Activated B cell treated with CpG ODN at 0.5 μM for 24 hours (primary cell): Measurements from ENCODE around the gene ZNF346. TPM values are rescaled to one million over a fixed set of nuclear protein-coding genes. Genes with fewer than 3 reads are reported as not detected.
A peak's percentile ranks its signal among the peaks of the same experiment; 100 is the strongest.

Experiments used
- ATAC-seq: fragments of 200-7000 bp; cut with Tn5 transposase; one replicate; pipeline ENCODE4 v1.10.0; 2021; ENCODE audit warnings: low read depth, mild to moderate bottlenecking, moderate library complexity
- CTCF ChIA-PET: fragments of 350-600 bp; sonication (Branson Sonifier 250); formaldehyde crosslinking; loops from one replicate; lab custom pipeline; 2021; ENCODE audit warnings: antibody characterized with exemption; lab: Charles Lee
- POLR2A ChIA-PET: fragments of 350-600 bp; sonication (Branson Sonifier 250); formaldehyde crosslinking; loops from one replicate; lab custom pipeline; 2021; ENCODE audit warnings: antibody characterized with exemption; lab: Charles Lee
- DNase-seq: peaks from one replicate; pipeline ENCODE4 v3.0.0; 2022
- H3K27ac Mint-ChIP-seq: one replicate; pipeline ENCODE4 v1.8.0; 2020; ENCODE audit warnings: mixed read lengths
- H3K27me3 Mint-ChIP-seq: one replicate; pipeline ENCODE4 v1.8.0; 2021; ENCODE audit warnings: mixed read lengths
- H3K36me3 Mint-ChIP-seq: one replicate; pipeline ENCODE4 v1.8.0; 2021; ENCODE audit warnings: low read depth, mixed read lengths
- H3K4me1 Mint-ChIP-seq: one replicate; pipeline ENCODE4 v1.8.0; 2021; ENCODE audit warnings: mixed read lengths
- H3K4me3 Mint-ChIP-seq: one replicate; pipeline ENCODE4 v1.8.0; 2020; ENCODE audit warnings: mild to moderate bottlenecking, mixed read lengths
- H3K9me3 Mint-ChIP-seq: one replicate; pipeline ENCODE4 v1.8.0; 2020; ENCODE audit warnings: mixed read lengths
- CTCF ChIP-seq: fragments of 200-600 bp; IDR thresholded peaks from one replicate; pipeline ENCODE4 v1.8.0; 2022; ENCODE audit warnings: antibody characterized with exemption, mild to moderate bottlenecking
- intact Hi-C: fragments of 100-400 bp; cut with micrococcal nuclease; formaldehyde crosslinking; loops from one replicate; pipeline ENCODE4 v1.15.1; 2024
- total RNA-seq: library from RNA; stranded (reverse); gene quantifications from 2 replicates; pipeline ENCODE4 v1.2.3, GENCODE V29; 2022

Gene ZNF346
- total RNA-seq, 1 donor from 2014 or later = 31.4 TPM

GRCh38 chr5:177023303-177023664 is 788 bp downstream of the ZNF346 start:
- DNase-seq (peak; percentile 16), ATAC-seq (no peak)
- Mint-ChIP-seq H3K27ac (peak overlapping the region; percentile 89), H3K9me3 (no peaks in the 10 kb centered on the region), H3K4me3 (peak overlapping the region; percentile 95), H3K27me3 (no peaks in the 10 kb centered on the region), H3K4me1 (peaks cover 36% of the 10 kb centered on the region), H3K36me3 (peaks cover 30% of the 10 kb centered on the region)
- CTCF ChIA-PET = interaction anchor here (0.8 kb wide), 1 partner anchor 362 kb away, joined by 3 read pairs; no protein-coding TSS in a partner anchor
- intact Hi-C loops = no loop called here
- TF ChIP-seq CTCF = no peak
- POLR2A ChIA-PET = interaction anchor here (0.8 to 2.0 kb wide), 4 partner anchors 10 to 111 kb away, joined by 3 to 17 read pairs (median 4); partner anchors contain the start of genes NSD1 and UIMC1

GRCh38 chr5:177024559-177024958 is 2.1 kb downstream of the ZNF346 start:
- ATAC-seq (no peak), DNase-seq (no peak)
- Mint-ChIP-seq H3K4me3 (no peak overlapping the region), H3K9me3 (no peaks in the 10 kb centered on the region), H3K27me3 (no peaks in the 10 kb centered on the region), H3K4me1 (peaks cover 38% of the 10 kb centered on the region), H3K36me3 (peaks cover 36% of the 10 kb centered on the region), H3K27ac (peak overlapping the region; percentile 47)
- no peak for TF ChIP-seq CTCF
- CTCF ChIA-PET = no interaction called here
- intact Hi-C loops = no loop called here
- POLR2A ChIA-PET = no interaction called here

GRCh38 chr5:177025101-177025601 is 2.7 kb downstream of the ZNF346 start:
- Mint-ChIP-seq H3K36me3 (peaks cover 42% of the 10 kb centered on the region), H3K27ac (peak overlapping the region; percentile 59), H3K27me3 (no peaks in the 10 kb centered on the region), H3K4me3 (no peak overlapping the region), H3K4me1 (peaks cover 38% of the 10 kb centered on the region), H3K9me3 (no peaks in the 10 kb centered on the region)
- intact Hi-C loops = no loop called here
- POLR2A ChIA-PET = interaction anchor here (0.5 kb wide), 1 partner anchor 40 kb away, joined by 6 read pairs; no protein-coding TSS in a partner anchor
- DNase-seq (no peak), ATAC-seq (no peak)
- TF ChIP-seq CTCF = no peak
- CTCF ChIA-PET = no interaction called here

- Mint-ChIP-seq H3K27me3 (no peaks in the 10 kb centered on the region), H3K9me3 (peaks cover 6% of the 10 kb centered on the region), H3K27ac (no peak overlapping the region), H3K36me3 (peaks cover 54% of the 10 kb centered on the region), H3K4me3 (no peak overlapping the region), H3K4me1 (peaks cover 25% of the 10 kb centered on the region)
- ChIA-PET CTCF (no interaction called here), POLR2A (interaction anchor here (0.7 kb wide), 4 partner anchors 21 to 387 kb away, joined by 4 to 12 read pairs (median 5); no protein-coding TSS in a partner anchor)
- intact Hi-C loops = no loop called here
- TF ChIP-seq CTCF = no peak
- no peak for DNase-seq
- no peak for ATAC-seq
Observed at GRCh38 chr5:177027665-177028064, 5.2 kb downstream of the ZNF346 start.

GRCh38 chr5:177029498-177029897 is 7.0 kb downstream of the ZNF346 start:
- Mint-ChIP-seq H3K9me3 (peaks cover 6% of the 10 kb centered on the region), H3K4me3 (no peak overlapping the region), H3K27me3 (no peaks in the 10 kb centered on the region), H3K27ac (no peak overlapping the region), H3K4me1 (peaks cover 13% of the 10 kb centered on the region), H3K36me3 (peaks cover 64% of the 10 kb centered on the region)
- TF ChIP-seq CTCF = no peak
- DNase-seq (no peak), ATAC-seq (no peak)
- CTCF ChIA-PET = no interaction called here
- intact Hi-C loops = no loop called here
- POLR2A ChIA-PET = interaction anchor here (0.9 kb wide), 1 partner anchor 42 kb away, joined by 9 read pairs; no protein-coding TSS in a partner anchor
